Astrocyte (in vitro differentiated cells and primary cell): ENCODE results near the gene STK33. TPM values are rescaled to one million over a fixed set of nuclear protein-coding genes. Genes with fewer than 3 reads are reported as not detected.
"Not testable (repeated sequence)": the region's sequence is repeated elsewhere in the genome, so short reads cannot be mapped to it uniquely, and the experiment has no call there.

Source experiments
- DNase-seq: peaks from one replicate; pipeline ENCODE4 v3.0.0-alpha.2; 2010; ENCODE audit warnings: low read depth
- FAIRE-seq: peaks from 2 replicates; lab custom pipeline; 2011; peaks lifted over from hg19 to GRCh38; lab: Jason Lieb, UNC
- H2AFZ ChIP-seq: 2 replicates; pipeline ENCODE4 v1.6.0; 2012; ENCODE audit warnings: low read depth, low read length, inconsistent platforms
- H3K27ac ChIP-seq: 2 replicates; pipeline ENCODE4 v1.5.1; 2011; ENCODE audit warnings: low read depth, low read length, inconsistent platforms
- H3K27me3 ChIP-seq: 2 replicates; pipeline ENCODE4 v1.6.0; 2011; ENCODE audit warnings: low read length, inconsistent platforms; ENCODE audit not compliant: insufficient read depth
- H3K36me3 ChIP-seq: 2 replicates; pipeline ENCODE4 v1.5.1; 2011; ENCODE audit warnings: low read length, inconsistent platforms; ENCODE audit not compliant: insufficient read depth
- H3K4me1 ChIP-seq: 2 replicates; pipeline ENCODE4 v1.5.1; 2011; ENCODE audit warnings: low read length, inconsistent platforms; ENCODE audit not compliant: insufficient read depth
- H3K4me2 ChIP-seq: 2 replicates; pipeline ENCODE4 v1.6.0; 2012; ENCODE audit warnings: low read length, inconsistent platforms
- H3K4me3 ChIP-seq: 2 replicates; pipeline ENCODE4 v1.5.1; 2011; ENCODE audit warnings: low read depth, mild to moderate bottlenecking, low read length, inconsistent platforms; ENCODE audit not compliant: insufficient read depth
- H3K79me2 ChIP-seq: 2 replicates; pipeline ENCODE4 v1.6.0; 2012; ENCODE audit warnings: mild to moderate bottlenecking, low read length, inconsistent platforms; ENCODE audit not compliant: insufficient read depth
- H3K9ac ChIP-seq: 2 replicates; pipeline ENCODE4 v1.6.0; 2012; ENCODE audit warnings: mild to moderate bottlenecking, low read length, inconsistent platforms
- H3K9me3 ChIP-seq: 2 replicates; pipeline ENCODE4 v1.5.1; 2012; ENCODE audit warnings: low read depth, mild to moderate bottlenecking, low read length, inconsistent platforms; ENCODE audit not compliant: insufficient read depth
- H4K20me1 ChIP-seq: 2 replicates; pipeline ENCODE4 v1.6.0; 2012; ENCODE audit warnings: low read length, inconsistent platforms; ENCODE audit not compliant: insufficient read depth
- H3K27ac Mint-ChIP-seq: one replicate; pipeline ENCODE4 v1.8.0; 2021; ENCODE audit warnings: mild to moderate bottlenecking, mixed read lengths; ENCODE audit not compliant: unreplicated experiment
- H3K27me3 Mint-ChIP-seq: one replicate; pipeline ENCODE4 v1.8.0; 2021; ENCODE audit warnings: low read depth, mixed read lengths; ENCODE audit not compliant: unreplicated experiment
- H3K36me3 Mint-ChIP-seq: one replicate; pipeline ENCODE4 v1.8.0; 2021; ENCODE audit warnings: low read depth, mixed read lengths; ENCODE audit not compliant: unreplicated experiment
- H3K4me1 Mint-ChIP-seq: one replicate; pipeline ENCODE4 v1.8.0; 2021; ENCODE audit warnings: low read depth, mixed read lengths; ENCODE audit not compliant: unreplicated experiment
- H3K4me3 Mint-ChIP-seq: one replicate; pipeline ENCODE4 v1.8.0; 2021; ENCODE audit warnings: mild to moderate bottlenecking, moderate library complexity, mixed read lengths; ENCODE audit not compliant: unreplicated experiment
- H3K9me3 Mint-ChIP-seq: one replicate; pipeline ENCODE4 v1.8.0; 2021; ENCODE audit warnings: mild to moderate bottlenecking, mixed read lengths; ENCODE audit not compliant: unreplicated experiment
- EZH2 ChIP-seq: IDR thresholded peaks from 2 replicates; pipeline ENCODE4 v1.6.1; 2012; ENCODE audit warnings: mild to moderate bottlenecking, low read length, inconsistent platforms; ENCODE audit not compliant: insufficient read depth
- total RNA-seq: library from RNA; stranded (reverse); gene quantifications from 2 replicates; pipeline ENCODE4 v1.2.1, GENCODE V29; 2021
- TF ChIP-seq, protein P1 (sequence below): IDR thresholded peaks from 2 replicates; pipeline ENCODE4 v1.5.1; 2011; ENCODE audit warnings: low read depth, mild to moderate bottlenecking, inconsistent platforms, low read length, moderate library complexity; ENCODE audit not compliant: insufficient read depth

The STK33 gene
- total RNA-seq, 1 donor from 2014 or later: 7.5 TPM

DNA sequence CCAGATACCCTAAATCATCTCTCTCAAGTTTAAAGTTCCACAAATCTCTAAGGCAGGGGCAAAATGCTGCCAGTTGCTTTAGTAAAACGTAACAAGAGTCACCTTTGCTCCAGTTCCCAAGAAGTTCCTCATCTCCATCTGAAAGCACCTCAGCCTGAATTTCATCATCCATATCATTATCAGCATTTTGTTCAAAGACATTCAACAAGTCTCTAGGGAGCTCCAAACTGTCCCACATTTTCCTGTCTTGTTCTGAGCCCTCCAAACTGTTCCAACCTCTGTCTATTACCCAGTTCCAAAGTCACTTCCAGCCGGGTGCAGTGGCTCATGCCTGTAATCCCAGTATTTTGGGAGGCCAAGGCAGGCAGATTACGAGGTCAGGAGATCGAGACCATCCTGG lies 126.7 kb downstream of the STK33 start:
- H3K79me2 ChIP-seq, H3K27ac Mint-ChIP-seq, H3K36me3 ChIP-seq, H3K9ac ChIP-seq, H4K20me1 ChIP-seq, H3K4me1 ChIP-seq, H3K4me2 ChIP-seq, H3K9me3 ChIP-seq, H3K27me3 Mint-ChIP-seq, H3K4me1 Mint-ChIP-seq, H3K4me3 Mint-ChIP-seq, H2AFZ ChIP-seq, FAIRE-seq, H3K4me3 ChIP-seq, H3K27ac ChIP-seq, H3K27me3 ChIP-seq, H3K36me3 Mint-ChIP-seq, DNase-seq: not testable (repeated sequence)
- peaks cover 13% of the 10 kb centered on the region for H3K9me3 Mint-ChIP-seq

DNA sequence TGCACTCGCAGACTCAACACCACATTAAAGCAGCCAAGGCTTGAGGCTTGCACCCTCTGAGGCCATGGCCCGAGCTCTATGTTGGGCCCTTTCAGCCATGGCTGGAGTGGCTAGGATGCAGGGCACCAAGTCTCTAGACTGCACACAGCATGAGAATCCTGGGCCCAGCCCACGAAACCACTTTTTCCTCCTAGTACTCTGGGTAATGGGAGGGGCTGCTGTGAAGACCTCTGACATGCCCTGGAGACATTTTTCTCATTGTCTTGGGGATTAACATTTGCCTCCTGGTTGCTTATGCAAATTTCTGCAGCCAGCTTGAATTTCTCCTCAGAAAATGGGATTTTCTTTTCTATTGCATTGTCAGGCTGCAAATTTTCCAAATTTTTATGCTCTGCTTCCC lies 127.1 kb downstream of the STK33 start:
- not testable (repeated sequence) for H2AFZ ChIP-seq, H3K4me2 ChIP-seq, H3K9me3 ChIP-seq, H3K79me2 ChIP-seq, H3K27me3 ChIP-seq, H3K36me3 ChIP-seq, FAIRE-seq, H3K27me3 Mint-ChIP-seq, H3K36me3 Mint-ChIP-seq, H4K20me1 ChIP-seq, H3K4me1 Mint-ChIP-seq, H3K9ac ChIP-seq, H3K4me3 Mint-ChIP-seq, H3K27ac Mint-ChIP-seq, H3K4me1 ChIP-seq, DNase-seq, H3K4me3 ChIP-seq, H3K27ac ChIP-seq
- H3K9me3 Mint-ChIP-seq: peaks cover 13% of the 10 kb centered on the region

DNA sequence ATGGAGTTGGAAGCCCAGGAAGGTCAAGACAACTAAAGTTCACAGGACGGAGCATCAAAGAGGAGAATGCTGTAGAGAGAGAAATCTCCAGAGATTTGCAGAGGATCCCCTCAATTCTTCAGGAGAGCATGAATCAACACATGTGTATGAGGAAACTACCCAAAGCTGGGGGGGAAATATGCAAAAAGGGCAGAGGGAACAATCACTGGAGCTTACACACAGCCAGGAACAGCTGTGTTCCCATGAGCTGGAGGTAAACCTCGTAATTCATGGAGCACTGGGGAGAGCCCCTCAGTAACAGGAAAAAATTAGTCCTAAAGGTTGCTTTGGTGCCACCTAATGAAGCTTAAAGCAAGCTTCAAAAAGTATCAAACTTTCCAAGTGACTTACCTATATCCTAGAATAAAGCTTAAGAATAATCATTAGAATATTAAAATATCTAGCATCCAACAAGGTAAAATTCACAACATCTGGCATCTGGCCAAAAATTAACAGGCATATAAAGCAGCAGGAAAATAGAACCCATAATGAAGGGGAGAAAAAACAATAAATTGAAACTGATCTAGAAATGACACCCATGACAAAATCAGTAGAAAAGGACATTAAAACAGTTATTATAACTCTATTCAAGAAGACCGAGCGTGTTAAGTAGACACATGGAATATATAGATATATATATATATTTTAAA lies 134.2 kb downstream of the STK33 start:
- Mint-ChIP-seq H3K27me3 (no peaks in the 10 kb centered on the region), H3K4me1 (peaks cover 7% of the 10 kb centered on the region), H3K4me3 (no peak overlapping the region), H3K36me3 (no peaks in the 10 kb centered on the region), H3K27ac (no peak overlapping the region), H3K9me3 (no peaks in the 10 kb centered on the region)
- Histone ChIP-seq H3K9me3 (no peaks in the 10 kb centered on the region), H2AFZ (no peak overlapping the region), H3K9ac (no peak overlapping the region), H3K36me3 (no peaks in the 10 kb centered on the region), H3K4me2 (no peak overlapping the region), H3K4me1 (no peaks in the 10 kb centered on the region), H4K20me1 (no peaks in the 10 kb centered on the region), H3K27ac (no peak overlapping the region), H3K79me2 (no peaks in the 10 kb centered on the region), H3K4me3 (no peak overlapping the region), H3K27me3 (no peaks in the 10 kb centered on the region)
- no peak for DNase-seq
- FAIRE-seq: no peak
- no peak for TF ChIP-seq EZH2
- TF ChIP-seq, protein P1, sequence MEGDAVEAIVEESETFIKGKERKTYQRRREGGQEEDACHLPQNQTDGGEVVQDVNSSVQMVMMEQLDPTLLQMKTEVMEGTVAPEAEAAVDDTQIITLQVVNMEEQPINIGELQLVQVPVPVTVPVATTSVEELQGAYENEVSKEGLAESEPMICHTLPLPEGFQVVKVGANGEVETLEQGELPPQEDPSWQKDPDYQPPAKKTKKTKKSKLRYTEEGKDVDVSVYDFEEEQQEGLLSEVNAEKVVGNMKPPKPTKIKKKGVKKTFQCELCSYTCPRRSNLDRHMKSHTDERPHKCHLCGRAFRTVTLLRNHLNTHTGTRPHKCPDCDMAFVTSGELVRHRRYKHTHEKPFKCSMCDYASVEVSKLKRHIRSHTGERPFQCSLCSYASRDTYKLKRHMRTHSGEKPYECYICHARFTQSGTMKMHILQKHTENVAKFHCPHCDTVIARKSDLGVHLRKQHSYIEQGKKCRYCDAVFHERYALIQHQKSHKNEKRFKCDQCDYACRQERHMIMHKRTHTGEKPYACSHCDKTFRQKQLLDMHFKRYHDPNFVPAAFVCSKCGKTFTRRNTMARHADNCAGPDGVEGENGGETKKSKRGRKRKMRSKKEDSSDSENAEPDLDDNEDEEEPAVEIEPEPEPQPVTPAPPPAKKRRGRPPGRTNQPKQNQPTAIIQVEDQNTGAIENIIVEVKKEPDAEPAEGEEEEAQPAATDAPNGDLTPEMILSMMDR: no peak
